ENCODE results near the gene ADAM33.

DNA sequence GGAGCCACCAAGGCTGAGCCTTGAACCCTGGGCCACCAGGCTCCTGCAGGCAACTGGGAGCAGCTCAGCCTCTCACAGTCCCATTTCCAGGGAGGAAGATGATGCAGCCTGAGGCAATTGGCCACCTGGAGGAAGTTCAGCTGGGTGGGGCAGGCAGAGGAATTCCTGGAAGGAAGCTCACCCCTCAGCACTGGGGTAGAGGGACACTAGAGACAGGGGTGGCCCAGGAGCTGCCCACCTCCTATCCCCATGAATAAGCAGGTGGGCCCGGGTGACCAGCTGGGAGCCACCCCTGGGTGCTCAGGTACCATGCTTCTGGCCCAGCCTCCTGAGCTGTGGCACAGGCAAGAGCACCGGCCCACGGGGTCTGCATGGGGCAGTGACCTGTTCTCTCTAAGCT, 47.1 kb upstream of the ADAM33 start:
- TF ChIP-seq POLR2A (IDR thresholded peaks at IDR 0.05; ENCODE audit: low read length): no peak
- no peak for TF ChIP-seq GATA1 (IDR thresholded peaks at IDR 0.05; ENCODE audit: low read depth, low read length)
